HepG2 (cell line): ENCODE measurements around the gene MAN2B2. TPM values are rescaled to one million over a fixed set of nuclear protein-coding genes. Genes with fewer than 3 reads are reported as not detected.

Source experiments
- BORCS8-MEF2B ChIP-seq: sonication (generic); formaldehyde crosslinking; IDR thresholded peaks from 2 replicates; pipeline ENCODE4 v1.8.0; 2022; ENCODE audit warnings: mild to moderate bottlenecking, missing genetic modification reagents
- CEBPB ChIP-seq: IDR thresholded peaks from 2 replicates; pipeline ENCODE4 v1.6.1; 2011; ENCODE audit warnings: low read depth, low read length, improper control_type of control experiment, borderline replicate concordance
- FOXJ3 ChIP-seq: sonication (generic); formaldehyde crosslinking; IDR thresholded peaks from 2 replicates; pipeline ENCODE4 v1.4.0; 2020; ENCODE audit warnings: missing genetic modification reagents, mild to moderate bottlenecking, borderline replicate concordance
- HHEX ChIP-seq: IDR thresholded peaks from 2 replicates; pipeline ENCODE4 v1.6.1; 2016; ENCODE audit warnings: control low read depth
- MED8 ChIP-seq: sonication (generic); formaldehyde crosslinking; IDR thresholded peaks from 2 replicates; pipeline ENCODE4 v1.8.1; 2023; ENCODE audit warnings: mild to moderate bottlenecking, missing genetic modification reagents; ENCODE audit not compliant: insufficient replicate concordance
- NCOA2 ChIP-seq: sonication (generic); formaldehyde crosslinking; IDR thresholded peaks from 2 replicates; pipeline ENCODE4 v1.8.0; 2022; ENCODE audit warnings: inconsistent platforms
- PHF20 ChIP-seq: sonication (generic); formaldehyde crosslinking; IDR thresholded peaks from 2 replicates; pipeline ENCODE4 v1.5.0; 2020; ENCODE audit warnings: mild to moderate bottlenecking, missing genetic modification reagents
- RCOR2 ChIP-seq: IDR thresholded peaks from 2 replicates; pipeline ENCODE4 v1.6.1; 2016; ENCODE audit warnings: missing biosample characterization, missing genetic modification reagents
- TCF12 ChIP-seq, 2 experiments: fragments of 450-650 bp in 1 of 2; sonication (generic) in 1 of 2; formaldehyde crosslinking in 1 of 2; IDR thresholded peaks; 2 replicates each; pipeline versions ENCODE4 v1.6.1 to v1.8.0; 2017 to 2022; ENCODE audit warnings: antibody characterized with exemption in 1 of 2, mild to moderate bottlenecking in 1 of 2, missing genetic modification reagents in 1 of 2, moderate library complexity in 1 of 2
- ZNF772 ChIP-seq: sonication (generic); formaldehyde crosslinking; IDR thresholded peaks from 2 replicates; pipeline ENCODE4 v1.5.0; 2020; ENCODE audit warnings: mild to moderate bottlenecking, missing genetic modification reagents
- ZNF790 ChIP-seq: sonication (generic); formaldehyde crosslinking; IDR thresholded peaks from 2 replicates; pipeline ENCODE4 v1.8.0; 2022; ENCODE audit warnings: missing genetic modification reagents, mild to moderate bottlenecking, borderline replicate concordance
- polyA plus RNA-seq, 8 experiments: library from polyadenylated mRNA; depleted of rRNA in 3 of 8; stranded (reverse) in 7 of 8; unstranded in 1 of 8; fragments of >200 nt; fragmentation: Illumina TruSeq in 4 of 8; extraction: Trizol in 4 of 8; gene quantifications; 2 replicates each; pipeline versions ENCODE4 v1.2.1 to v1.2.3, GENCODE V29; 2011 to 2016; ENCODE audit warnings: low read depth in 4 of 8, missing spikeins in 1 of 8, mixed read lengths in 1 of 8; ENCODE audit not compliant: insufficient read depth in 1 of 8
- total RNA-seq, 5 experiments: library from RNA; depleted of rRNA; stranded (reverse); fragments of >200 nt; fragmentation: Illumina TruSeq; extraction: Trizol; gene quantifications; 2 replicates each; pipeline ENCODE4 v1.2.3, GENCODE V29; 2016; ENCODE audit warnings: low read depth in 1 of 5
- TF ChIP-seq, protein P1 (sequence below): IDR thresholded peaks from 2 replicates; pipeline ENCODE4 v1.6.1; 2012; ENCODE audit warnings: inconsistent platforms
- TF ChIP-seq, protein P2 (sequence below): sonication (generic); formaldehyde crosslinking; IDR thresholded peaks from 2 replicates; pipeline ENCODE4 v1.4.0; 2020; ENCODE audit warnings: missing genetic modification reagents
- TF ChIP-seq, protein P3 (sequence below): sonication (generic); formaldehyde crosslinking; IDR thresholded peaks from 2 replicates; pipeline ENCODE4 v1.4.0; 2020; ENCODE audit warnings: mild to moderate bottlenecking, missing genetic modification reagents, borderline replicate concordance
- TF ChIP-seq, protein P4 (sequence below): sonication (generic); formaldehyde crosslinking; IDR thresholded peaks from 2 replicates; pipeline ENCODE4 v1.5.1; 2020; ENCODE audit warnings: mild to moderate bottlenecking, missing genetic modification reagents, moderate library complexity

MAN2B2 gene
- total and polyA plus RNA-seq, 2 of the 13 experiments (the other 11 are each of a cell fraction or from before 2014, with no cell fraction given), result 4.8 to 5.4 TPM

DNA sequence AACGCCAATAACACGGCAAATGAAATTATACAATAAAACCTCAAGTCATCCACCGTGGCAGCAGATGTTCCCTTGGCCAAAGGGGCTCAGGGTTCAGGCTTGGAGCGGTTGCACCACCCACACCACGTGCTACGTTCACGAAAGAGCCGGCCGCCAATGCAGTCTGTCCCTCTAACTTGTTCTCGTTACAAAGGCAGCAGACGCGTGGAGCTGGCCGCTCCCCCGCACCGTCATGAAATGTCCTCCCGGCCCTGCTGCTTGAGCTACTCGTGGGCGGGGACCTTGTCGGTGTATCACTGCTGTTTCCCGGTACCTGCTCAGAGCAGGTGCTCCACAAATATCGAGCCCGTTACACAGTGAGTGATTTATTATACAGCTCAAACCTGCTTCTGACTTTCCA is 36.4 kb upstream of the MAN2B2 start (continued):
- TF ChIP-seq BORCS8-MEF2B (CRISPR knock-in tag) (no peak), HHEX (CRISPR knock-in tag) (no peak), ZNF790 (CRISPR knock-in tag) (no peak), MED8 (CRISPR knock-in tag) (no peak), PHF20 (CRISPR knock-in tag) (0 out of 2 replicates have a peak, but pooled peaks have one; percentile 19), TCF12 (IDR thresholded peaks at IDR 0.05) (no peak), TCF12 (CRISPR knock-in tag; IDR thresholded peaks at IDR 0.05) (no peak), ZNF772 (CRISPR knock-in tag) (no peak), RCOR2 (CRISPR knock-in tag) (no peak), FOXJ3 (CRISPR knock-in tag) (no peak), CEBPB (peak; percentile 32; the same call in 1 of the 2 replicates), NCOA2 (no peak)
- TF ChIP-seq, protein P1, sequence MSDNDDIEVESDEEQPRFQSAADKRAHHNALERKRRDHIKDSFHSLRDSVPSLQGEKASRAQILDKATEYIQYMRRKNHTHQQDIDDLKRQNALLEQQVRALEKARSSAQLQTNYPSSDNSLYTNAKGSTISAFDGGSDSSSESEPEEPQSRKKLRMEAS, result peak; percentile 70
- TF ChIP-seq, protein P2, sequence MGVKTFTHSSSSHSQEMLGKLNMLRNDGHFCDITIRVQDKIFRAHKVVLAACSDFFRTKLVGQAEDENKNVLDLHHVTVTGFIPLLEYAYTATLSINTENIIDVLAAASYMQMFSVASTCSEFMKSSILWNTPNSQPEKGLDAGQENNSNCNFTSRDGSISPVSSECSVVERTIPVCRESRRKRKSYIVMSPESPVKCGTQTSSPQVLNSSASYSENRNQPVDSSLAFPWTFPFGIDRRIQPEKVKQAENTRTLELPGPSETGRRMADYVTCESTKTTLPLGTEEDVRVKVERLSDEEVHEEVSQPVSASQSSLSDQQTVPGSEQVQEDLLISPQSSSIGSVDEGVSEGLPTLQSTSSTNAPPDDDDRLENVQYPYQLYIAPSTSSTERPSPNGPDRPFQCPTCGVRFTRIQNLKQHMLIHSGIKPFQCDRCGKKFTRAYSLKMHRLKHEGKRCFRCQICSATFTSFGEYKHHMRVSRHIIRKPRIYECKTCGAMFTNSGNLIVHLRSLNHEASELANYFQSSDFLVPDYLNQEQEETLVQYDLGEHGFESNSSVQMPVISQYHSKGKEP, result no peak
- TF ChIP-seq, protein P3, sequence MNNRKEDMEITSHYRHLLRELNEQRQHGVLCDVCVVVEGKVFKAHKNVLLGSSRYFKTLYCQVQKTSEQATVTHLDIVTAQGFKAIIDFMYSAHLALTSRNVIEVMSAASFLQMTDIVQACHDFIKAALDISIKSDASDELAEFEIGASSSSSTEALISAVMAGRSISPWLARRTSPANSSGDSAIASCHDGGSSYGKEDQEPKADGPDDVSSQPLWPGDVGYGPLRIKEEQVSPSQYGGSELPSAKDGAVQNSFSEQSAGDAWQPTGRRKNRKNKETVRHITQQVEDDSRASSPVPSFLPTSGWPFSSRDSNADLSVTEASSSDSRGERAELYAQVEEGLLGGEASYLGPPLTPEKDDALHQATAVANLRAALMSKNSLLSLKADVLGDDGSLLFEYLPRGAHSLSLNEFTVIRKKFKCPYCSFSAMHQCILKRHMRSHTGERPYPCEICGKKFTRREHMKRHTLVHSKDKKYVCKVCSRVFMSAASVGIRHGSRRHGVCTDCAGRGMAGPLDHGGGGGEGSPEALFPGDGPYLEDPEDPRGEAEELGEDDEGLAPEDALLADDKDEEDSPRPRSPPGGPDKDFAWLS (CRISPR knock-in tag), result no peak
- TF ChIP-seq, protein P4, sequence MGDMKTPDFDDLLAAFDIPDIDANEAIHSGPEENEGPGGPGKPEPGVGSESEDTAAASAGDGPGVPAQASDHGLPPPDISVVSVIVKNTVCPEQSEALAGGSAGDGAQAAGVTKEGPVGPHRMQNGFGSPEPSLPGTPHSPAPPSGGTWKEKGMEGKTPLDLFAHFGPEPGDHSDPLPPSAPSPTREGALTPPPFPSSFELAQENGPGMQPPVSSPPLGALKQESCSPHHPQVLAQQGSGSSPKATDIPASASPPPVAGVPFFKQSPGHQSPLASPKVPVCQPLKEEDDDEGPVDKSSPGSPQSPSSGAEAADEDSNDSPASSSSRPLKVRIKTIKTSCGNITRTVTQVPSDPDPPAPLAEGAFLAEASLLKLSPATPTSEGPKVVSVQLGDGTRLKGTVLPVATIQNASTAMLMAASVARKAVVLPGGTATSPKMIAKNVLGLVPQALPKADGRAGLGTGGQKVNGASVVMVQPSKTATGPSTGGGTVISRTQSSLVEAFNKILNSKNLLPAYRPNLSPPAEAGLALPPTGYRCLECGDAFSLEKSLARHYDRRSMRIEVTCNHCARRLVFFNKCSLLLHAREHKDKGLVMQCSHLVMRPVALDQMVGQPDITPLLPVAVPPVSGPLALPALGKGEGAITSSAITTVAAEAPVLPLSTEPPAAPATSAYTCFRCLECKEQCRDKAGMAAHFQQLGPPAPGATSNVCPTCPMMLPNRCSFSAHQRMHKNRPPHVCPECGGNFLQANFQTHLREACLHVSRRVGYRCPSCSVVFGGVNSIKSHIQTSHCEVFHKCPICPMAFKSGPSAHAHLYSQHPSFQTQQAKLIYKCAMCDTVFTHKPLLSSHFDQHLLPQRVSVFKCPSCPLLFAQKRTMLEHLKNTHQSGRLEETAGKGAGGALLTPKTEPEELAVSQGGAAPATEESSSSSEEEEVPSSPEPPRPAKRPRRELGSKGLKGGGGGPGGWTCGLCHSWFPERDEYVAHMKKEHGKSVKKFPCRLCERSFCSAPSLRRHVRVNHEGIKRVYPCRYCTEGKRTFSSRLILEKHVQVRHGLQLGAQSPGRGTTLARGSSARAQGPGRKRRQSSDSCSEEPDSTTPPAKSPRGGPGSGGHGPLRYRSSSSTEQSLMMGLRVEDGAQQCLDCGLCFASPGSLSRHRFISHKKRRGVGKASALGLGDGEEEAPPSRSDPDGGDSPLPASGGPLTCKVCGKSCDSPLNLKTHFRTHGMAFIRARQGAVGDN, result peak; percentile 63
